GM20431 (cell line): Measurements from ENCODE around the gene SKI.

Source experiments
- in situ Hi-C: fragments of 300-500 bp; cut with MseI, MboI; formaldehyde crosslinking; loops from one replicate; pipeline ENCODE4 v1.15.0; 2020; ENCODE audit warnings: low sequenced_read_pairs; ENCODE audit not compliant: unreplicated experiment

Gene SKI

GRCh38 chr1:2228157-2228594 lies at the start of gene SKI:
Gene SKI, plus strand, starts transcription at chr1:2228319. Its CDS starts 448 bp downstream, at chr1:2228767.
- in situ Hi-C loops = no loop called here

DNA sequence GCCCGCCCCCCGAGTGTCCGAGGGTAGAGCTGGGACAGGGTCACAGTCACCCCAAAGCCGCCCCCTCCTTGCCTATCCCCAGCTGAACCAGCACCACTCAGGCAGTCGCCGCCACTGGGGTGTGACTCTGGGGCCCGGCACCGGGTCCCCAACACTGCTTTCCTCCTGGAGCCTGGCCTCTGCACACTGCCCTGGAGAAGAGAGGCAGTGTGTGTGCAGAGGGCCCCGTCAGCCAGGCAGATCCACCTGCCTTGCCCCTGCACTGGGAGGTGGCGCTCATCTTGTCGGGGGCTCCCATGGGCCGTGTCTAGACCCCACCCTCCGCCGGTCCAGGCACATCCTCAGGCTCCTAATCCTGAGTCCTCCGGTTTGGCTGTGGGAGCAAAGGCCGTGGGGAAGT lies 49.2 kb upstream of the SKI start:
- in situ Hi-C loops = loop anchor here (25.0 kb wide), 1 partner anchor 358 kb away; the partner anchor contains the start of genes HES5 and PANK4

DNA sequence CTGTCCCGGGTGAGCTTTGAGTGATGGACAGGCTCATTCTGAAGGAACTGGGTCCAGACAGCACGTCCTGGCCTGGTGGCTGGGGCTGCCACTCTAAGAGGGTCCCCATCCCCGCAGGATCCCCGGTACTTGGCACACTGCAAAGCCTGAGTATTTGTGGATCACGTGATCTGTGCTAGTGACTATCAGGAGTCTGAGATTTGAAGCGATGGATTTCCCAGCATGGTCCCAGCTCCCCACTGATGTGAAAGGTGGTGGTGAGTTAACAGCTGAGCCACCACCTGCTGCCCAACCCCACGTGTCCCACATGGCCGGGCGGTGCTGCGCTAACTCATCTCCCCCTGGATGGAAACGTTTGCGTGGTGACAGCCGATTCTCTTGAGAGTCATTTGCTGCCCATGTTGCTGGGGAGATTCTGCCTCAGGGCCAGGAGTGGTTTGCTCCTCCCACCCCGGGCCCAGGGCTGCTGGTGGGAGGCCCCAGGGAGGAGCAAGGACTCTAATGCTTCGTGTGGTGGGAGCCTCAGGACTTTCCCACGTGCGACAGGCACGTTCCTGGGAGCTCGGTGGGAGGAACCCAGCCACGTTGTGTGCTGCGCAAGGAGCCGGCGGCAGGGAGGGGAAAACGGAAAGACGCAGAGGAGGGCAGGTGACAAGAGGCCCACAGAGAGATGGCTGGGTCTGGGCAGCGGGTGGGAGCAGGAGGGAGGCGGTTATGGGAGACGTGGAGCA lies 48.7 kb upstream of the SKI start:
- in situ Hi-C loops = loop anchor here (25.0 kb wide), 1 partner anchor 358 kb away; the partner anchor contains the start of genes HES5 and PANK4

DNA sequence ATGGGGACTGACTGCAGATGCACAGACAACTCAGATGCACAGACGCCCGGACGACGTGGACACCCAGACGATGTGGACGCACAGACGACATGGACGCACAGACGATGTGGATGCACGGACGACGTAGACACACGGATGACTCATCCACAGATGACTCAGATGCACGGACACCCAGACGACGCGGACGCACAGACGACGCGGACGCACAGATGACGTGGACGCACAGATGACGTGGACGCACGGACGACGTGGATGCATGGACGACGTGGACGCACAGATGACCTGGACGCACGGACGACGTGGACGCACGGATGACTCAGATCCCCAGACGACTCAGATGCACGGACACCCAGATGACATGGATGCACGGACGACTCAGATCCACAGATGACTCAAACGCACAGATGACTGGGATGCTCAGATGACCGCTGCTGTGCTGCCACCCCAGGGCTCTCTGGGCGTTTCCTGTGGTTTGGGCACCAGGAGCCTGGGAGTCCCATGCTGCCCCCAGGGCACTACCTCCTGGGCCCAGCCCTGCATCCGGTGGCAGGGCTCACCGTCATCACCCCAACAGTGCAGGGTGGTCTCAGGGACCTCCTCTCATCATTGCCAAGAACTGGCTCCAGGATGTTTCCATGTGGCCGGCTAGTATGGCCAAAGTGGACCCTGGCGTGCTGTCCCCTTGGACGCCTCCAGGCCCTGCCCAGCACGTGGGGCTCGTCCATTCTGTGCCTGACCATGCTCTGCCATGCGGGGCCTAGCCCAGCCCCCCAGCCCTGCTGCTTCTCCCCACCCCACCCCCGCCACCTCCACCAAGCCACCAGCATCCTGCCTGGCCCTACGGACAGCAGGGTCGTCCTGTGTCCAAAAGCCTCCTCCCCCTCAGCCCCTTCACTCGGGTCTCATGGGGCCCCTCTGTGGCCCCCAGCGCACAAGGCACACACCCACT lies 47.5 kb upstream of the SKI start:
- in situ Hi-C loops = loop anchor here (25.0 kb wide), 1 partner anchor 357 kb away; the partner anchor contains the start of genes HES5 and PANK4

- in situ Hi-C loops = loop anchor here (25.0 kb wide), 1 partner anchor 356 kb away; the partner anchor contains the start of genes HES5 and PANK4
Measured at GRCh38 chr1:2181271-2181670, 46.8 kb upstream of the SKI start.

- in situ Hi-C loops = loop anchor here (25.0 kb wide), 1 partner anchor 356 kb away; the partner anchor contains the start of genes HES5 and PANK4
Measured at GRCh38 chr1:2181752-2182151, 46.4 kb upstream of the SKI start.

DNA sequence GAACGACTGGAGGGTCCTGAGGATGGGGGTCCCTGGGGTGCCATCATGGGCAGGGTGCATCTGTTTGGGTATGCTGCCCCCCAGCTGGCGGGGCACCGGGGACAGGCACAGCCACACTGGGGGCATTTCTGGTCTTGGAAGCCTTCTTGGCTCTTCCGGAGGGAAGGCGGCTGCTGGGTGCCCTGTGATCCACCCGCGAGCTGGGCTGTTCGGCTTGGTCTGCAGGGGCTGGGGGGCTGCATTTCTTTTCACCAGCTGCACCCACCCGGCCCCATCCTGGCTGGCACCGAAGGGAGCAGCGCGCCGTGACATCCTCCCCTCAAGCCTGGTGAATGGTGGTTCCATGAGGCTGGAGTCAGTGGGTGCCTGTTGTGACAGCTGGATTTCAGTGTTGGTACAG lies 45.7 kb upstream of the SKI start:
- in situ Hi-C loops = loop anchor here (25.0 kb wide), 1 partner anchor 355 kb away; the partner anchor contains the start of genes HES5 and PANK4

- in situ Hi-C loops = loop anchor here (25.0 kb wide), 1 partner anchor 353 kb away; the partner anchor contains the start of genes HES5 and PANK4
Measured at GRCh38 chr1:2183937-2184334, 44.2 kb upstream of the SKI start.

- in situ Hi-C loops = loop anchor here (25.0 kb wide), 1 partner anchor 353 kb away; the partner anchor contains the start of genes HES5 and PANK4
Measured at GRCh38 chr1:2184531-2184930, 43.6 kb upstream of the SKI start.

GRCh38 chr1:2184934-2185333 lies 43.2 kb upstream of the SKI start:
- in situ Hi-C loops = loop anchor here (25.0 kb wide), 1 partner anchor 352 kb away; the partner anchor contains the start of genes HES5 and PANK4

DNA sequence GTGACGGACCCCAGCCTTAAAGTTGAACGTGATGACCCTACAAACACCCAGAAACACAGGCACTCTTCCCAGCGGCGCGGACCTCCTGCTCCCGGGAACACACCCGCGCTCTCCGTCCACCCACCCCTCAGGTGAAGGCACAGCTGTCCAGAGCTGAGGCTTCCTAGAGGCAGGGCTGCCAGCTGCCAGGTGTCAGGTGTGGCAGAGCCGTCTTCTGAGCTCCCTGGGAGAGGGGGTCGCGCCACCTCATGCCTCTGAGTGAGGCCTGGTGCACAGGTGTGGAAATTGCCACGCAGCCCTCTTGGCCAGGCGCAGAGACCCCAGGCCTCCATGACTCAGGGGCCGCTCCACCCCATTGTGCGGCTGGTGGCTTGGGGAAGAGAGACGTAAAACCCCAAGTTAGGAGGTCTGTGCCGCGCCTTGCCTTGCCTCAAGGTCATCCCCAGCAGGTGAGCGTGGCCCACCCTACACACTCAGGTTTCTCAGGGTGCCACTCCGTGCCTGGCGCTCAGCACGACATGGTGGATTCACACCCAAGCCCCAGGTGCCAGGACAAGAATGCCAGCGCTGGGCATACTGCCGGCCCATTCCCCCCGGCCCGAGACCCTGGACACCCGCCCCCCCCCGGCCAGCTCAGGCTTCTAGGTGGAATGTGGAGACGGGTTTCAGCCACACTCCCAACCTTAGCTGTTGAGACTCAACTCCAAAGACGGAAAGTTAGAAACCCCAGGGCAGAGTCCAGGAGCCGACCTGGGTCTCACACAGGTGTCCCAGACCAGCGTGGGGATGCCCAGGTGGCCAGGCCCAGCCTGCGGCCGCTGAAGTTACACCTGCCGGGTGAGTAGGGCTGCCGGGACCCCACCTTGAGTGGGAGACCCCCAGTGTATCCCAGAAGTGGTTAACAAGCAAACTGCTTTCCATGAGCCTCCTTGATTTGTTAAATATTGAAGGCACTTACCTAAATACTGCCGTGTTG lies 42.0 kb upstream of the SKI start:
- in situ Hi-C loops = loop anchor here (25.0 kb wide), 1 partner anchor 351 kb away; the partner anchor contains the start of genes HES5 and PANK4

DNA sequence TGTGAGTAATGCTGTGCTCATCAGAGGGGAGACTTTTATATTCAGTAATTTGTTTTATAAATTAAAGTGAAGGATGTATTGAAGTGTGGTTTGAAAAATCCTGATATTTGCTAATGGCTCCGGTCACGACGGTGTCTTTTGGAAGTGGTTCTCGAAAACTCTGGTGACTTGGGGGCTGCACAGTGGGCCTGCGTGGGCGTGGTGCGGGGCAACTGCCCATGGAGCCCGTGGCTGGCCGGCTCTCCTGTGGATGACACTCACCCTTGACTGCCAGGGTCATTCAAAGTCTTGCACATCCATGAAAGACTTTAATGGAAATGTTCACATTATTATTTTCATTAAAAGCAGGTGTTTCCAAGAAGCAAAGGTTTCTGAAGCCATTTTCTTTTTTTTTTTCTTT lies 41.2 kb upstream of the SKI start:
- in situ Hi-C loops = loop anchor here (25.0 kb wide), 1 partner anchor 350 kb away; the partner anchor contains the start of genes HES5 and PANK4

DNA sequence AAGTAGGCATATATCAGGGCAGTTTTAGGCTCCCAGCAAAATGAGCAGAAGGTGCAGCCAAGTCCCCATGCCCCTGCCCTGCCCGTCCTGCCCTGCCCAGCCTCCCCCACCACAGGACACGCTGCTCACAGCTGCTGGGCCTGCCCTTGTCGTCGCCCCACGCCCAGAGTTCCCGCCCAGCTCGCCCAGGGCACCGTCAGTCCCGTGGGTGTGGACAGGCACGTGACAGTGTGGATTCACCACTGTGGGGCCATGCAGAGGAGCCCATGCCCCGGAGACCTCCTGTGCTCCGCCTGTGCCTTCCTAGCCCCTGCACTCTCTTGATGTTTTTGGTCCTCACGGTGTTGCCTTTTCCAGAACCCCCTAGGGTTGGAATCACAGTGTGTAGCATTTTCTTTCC lies 40.5 kb upstream of the SKI start:
- in situ Hi-C loops = loop anchor here (25.0 kb wide), 1 partner anchor 350 kb away; the partner anchor contains the start of genes HES5 and PANK4

DNA sequence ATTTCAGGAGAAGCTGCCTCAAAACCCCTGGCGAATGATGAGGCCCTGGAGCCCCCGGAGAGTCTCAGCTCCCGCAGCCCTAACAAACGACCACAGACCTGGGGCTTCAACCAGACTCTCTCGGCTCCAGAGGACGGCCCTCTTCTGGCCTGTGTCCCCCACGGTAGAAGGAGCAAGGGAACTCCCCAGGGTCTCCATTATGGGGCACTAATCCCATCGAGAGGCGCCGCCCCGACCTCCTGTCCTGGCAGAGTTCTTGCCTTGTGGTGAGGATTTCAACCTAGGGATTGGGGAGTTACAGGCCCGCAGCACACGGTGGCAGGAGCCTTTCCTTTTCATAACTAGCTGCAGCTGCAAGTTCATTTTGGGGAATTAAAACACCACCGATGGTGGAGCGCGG lies 39.8 kb upstream of the SKI start:
- in situ Hi-C loops = loop anchor here (25.0 kb wide), 1 partner anchor 349 kb away; the partner anchor contains the start of genes HES5 and PANK4

GRCh38 chr1:2189459-2190425 lies 38.4 kb upstream of the SKI start:
- in situ Hi-C loops = loop anchor here (10.0 to 25.0 kb wide), 2 partner anchors 195 to 348 kb away; partner anchors contain the start of genes HES5 and PANK4

GRCh38 chr1:2190491-2190976 lies 37.6 kb upstream of the SKI start:
- in situ Hi-C loops = loop anchor here (10.0 to 25.0 kb wide), 2 partner anchors 194 to 347 kb away; partner anchors contain the start of genes HES5 and PANK4
